Body of pancreas (tissue), 4 donors: ENCODE data around the gene SBF2. TPM values are rescaled to one million over a fixed set of nuclear protein-coding genes. Genes with fewer than 3 reads are reported as not detected.

Experiments
- ATAC-seq: fragments of 150-250 bp; one replicate; pipeline ENCODE4 v1.9.1; 2016
- DNase-seq, 4 donors: peaks; one replicate each; pipeline ENCODE4 v3.0.0-alpha.2; 2019
- H3K27ac ChIP-seq, 4 donors: fragments of 200-600 bp; sonication (generic); 1 replicate in 3 of 4; 2 replicates in 1 of 4; pipeline versions ENCODE4 v1.5.1 to v1.6.1; 2016 to 2019; ENCODE audit warnings: mild to moderate bottlenecking in 1 of 4, mixed read lengths in 1 of 4, moderate library complexity in 1 of 4
- H3K27me3 ChIP-seq, 2 donors: fragments of 200-600 bp; sonication (generic); one replicate each; pipeline ENCODE4 v1.6.0; 2016; ENCODE audit warnings: mild to moderate bottlenecking in 1 of 2
- H3K36me3 ChIP-seq, 2 donors: fragments of 200-600 bp; sonication (generic); replicated peaks in 1 of 2; 2 replicates each; pipeline ENCODE4 v1.5.1; 2016; ENCODE audit warnings: low read depth in 2 of 2; ENCODE audit not compliant: insufficient read depth in 1 of 2
- H3K4me1 ChIP-seq: fragments of 200-600 bp; sonication (generic); one replicate; pipeline ENCODE4 v1.6.0; 2016
- H3K4me3 ChIP-seq, 2 donors: fragments of 200-600 bp; sonication (generic); 1 replicate in 1 of 2; 2 replicates in 1 of 2; pipeline ENCODE4 v1.5.1; 2016 to 2019
- H3K9me3 ChIP-seq, 3 donors: fragments of 200-600 bp; sonication (generic); 1 replicate in 2 of 3; 2 replicates in 1 of 3; pipeline ENCODE4 v1.5.1; 2016
- POLR2A ChIP-seq, 3 donors: fragments of 450-650 bp; IDR thresholded peaks; one replicate each; pipeline ENCODE4 v1.6.1; 2016; ENCODE audit warnings: antibody characterized with exemption in 3 of 3, mild to moderate bottlenecking in 2 of 3
- WGBS, 2 donors: methylation state at CpG; one replicate each; pipeline ENCODE4 v1.1.5; 2017; 5-methylcytosine and 5-hydroxymethylcytosine counted together
- intact Hi-C: fragments of 100-400 bp; cut with DNase I; formaldehyde crosslinking; loops from one replicate; pipeline ENCODE4 v1.15.1; 2023
- total RNA-seq, 2 donors: library from RNA; depleted of rRNA; stranded (reverse); fragments of >200 nt; gene quantifications; one replicate each; pipeline ENCODE4 v1.1.0, GENCODE V29; 2016
- TF ChIP-seq, protein P1 (sequence below), 7 experiments: fragments of 450-650 bp in 4 of 7; fragments of 200-600 bp in 3 of 7; sonication (generic) in 3 of 7; IDR thresholded peaks; one replicate each; pipeline ENCODE4 v1.5.1; 2016 to 2019; ENCODE audit warnings: antibody characterized with exemption in 7 of 7

Gene SBF2
- total RNA-seq, 2 donors from 2014 or later = 23.6 to 38.9 TPM

DNA sequence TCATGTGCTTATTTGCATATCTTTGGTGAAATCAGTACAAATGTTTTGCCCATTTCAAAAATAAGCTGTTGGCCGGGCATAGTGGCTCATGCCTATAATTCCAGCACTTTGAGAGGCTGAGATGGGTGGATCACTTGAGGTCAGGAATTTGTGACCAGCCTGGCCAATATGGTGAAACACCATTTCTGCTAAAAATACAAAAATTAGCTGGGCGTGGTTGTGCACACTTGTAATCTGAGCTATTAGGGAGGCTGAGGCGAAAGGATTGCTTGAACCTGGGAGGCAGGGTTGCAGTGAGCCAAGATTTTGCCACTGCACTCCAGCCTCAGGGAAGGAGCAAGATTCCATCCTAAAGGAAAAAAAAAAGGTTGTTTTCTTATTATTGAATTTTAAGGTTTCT lies 494.1 kb downstream of the SBF2 start:
- intact Hi-C loops = no loop called here
- ATAC-seq (no peak), DNase-seq (no peak)
- H3K36me3 ChIP-seq = no peaks in the 10 kb centered on the region
- H3K9me3 ChIP-seq = no peaks in the 10 kb centered on the region
- no peak overlapping the region for H3K4me3 ChIP-seq
- WGBS, 2 donors = 95 to 96% methylated on average over 3 of the region's 3 CpGs
- no peaks in the 10 kb centered on the region for H3K4me1 ChIP-seq
- no peaks in the 10 kb centered on the region for H3K27me3 ChIP-seq
- no peak overlapping the region for H3K27ac ChIP-seq
- no peak for TF ChIP-seq POLR2A (IDR thresholded peaks at IDR 0.05)
- TF ChIP-seq, protein P1, sequence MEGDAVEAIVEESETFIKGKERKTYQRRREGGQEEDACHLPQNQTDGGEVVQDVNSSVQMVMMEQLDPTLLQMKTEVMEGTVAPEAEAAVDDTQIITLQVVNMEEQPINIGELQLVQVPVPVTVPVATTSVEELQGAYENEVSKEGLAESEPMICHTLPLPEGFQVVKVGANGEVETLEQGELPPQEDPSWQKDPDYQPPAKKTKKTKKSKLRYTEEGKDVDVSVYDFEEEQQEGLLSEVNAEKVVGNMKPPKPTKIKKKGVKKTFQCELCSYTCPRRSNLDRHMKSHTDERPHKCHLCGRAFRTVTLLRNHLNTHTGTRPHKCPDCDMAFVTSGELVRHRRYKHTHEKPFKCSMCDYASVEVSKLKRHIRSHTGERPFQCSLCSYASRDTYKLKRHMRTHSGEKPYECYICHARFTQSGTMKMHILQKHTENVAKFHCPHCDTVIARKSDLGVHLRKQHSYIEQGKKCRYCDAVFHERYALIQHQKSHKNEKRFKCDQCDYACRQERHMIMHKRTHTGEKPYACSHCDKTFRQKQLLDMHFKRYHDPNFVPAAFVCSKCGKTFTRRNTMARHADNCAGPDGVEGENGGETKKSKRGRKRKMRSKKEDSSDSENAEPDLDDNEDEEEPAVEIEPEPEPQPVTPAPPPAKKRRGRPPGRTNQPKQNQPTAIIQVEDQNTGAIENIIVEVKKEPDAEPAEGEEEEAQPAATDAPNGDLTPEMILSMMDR (IDR thresholded peaks at IDR 0.05) = no peak

DNA sequence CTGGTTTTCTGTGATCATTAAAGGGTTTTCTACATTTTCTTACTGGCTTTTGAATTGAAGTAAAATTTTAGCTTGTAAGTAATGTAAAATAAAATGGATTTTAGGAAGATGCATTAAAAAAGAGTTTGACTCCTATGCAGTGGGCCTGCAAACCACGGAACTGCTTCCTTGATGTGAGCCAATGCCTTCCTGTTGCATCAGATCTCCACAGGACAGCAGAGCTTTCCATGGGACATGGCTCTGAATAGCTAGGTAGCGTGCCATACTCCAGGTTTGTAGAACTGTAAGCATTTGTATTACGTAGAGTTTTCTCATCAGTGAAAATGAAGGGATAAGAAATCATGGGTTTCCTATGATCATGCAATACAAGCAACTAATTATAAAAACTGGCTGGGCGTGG lies 496.7 kb downstream of the SBF2 start:
- TF ChIP-seq POLR2A (IDR thresholded peaks at IDR 0.05) = no peak
- TF ChIP-seq, protein P1 (IDR thresholded peaks at IDR 0.05) = no peak
- H3K36me3 ChIP-seq = no peaks in the 10 kb centered on the region
- no peak for ATAC-seq
- WGBS, 2 donors = 86 to 95% methylated on average over 4 of the region's 4 CpGs
- intact Hi-C loops = no loop called here
- no peaks in the 10 kb centered on the region for H3K27me3 ChIP-seq
- H3K9me3 ChIP-seq = no peaks in the 10 kb centered on the region
- DNase-seq = no peak
- H3K4me3 ChIP-seq = no peak overlapping the region
- no peaks in the 10 kb centered on the region for H3K4me1 ChIP-seq
- H3K27ac ChIP-seq = no peak overlapping the region

DNA sequence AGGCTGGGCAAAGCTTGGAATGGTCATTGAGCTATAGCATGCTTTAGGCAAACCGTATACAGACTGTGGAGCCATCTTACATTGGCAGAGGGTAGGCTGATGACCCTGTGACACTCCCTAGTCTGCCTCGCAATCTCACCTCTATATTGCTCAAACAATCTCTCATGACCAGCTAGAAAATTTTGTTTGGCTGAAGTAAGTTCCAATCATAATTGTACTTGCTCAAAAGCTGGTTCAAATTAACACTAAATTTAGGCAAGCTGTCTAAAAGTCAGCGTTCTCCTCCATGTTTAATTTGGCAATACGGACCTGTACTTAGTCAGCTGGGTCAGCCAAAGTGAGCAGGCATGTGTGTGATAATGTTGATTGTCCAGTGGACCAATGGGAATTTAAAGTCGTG lies 497.2 kb downstream of the SBF2 start:
- Histone ChIP-seq H3K27me3 (no peaks in the 10 kb centered on the region), H3K27ac (no peak overlapping the region), H3K4me1 (no peaks in the 10 kb centered on the region), H3K4me3 (no peak overlapping the region), H3K36me3 (no peaks in the 10 kb centered on the region), H3K9me3 (no peaks in the 10 kb centered on the region)
- DNase-seq (no peak), ATAC-seq (no peak)
- intact Hi-C loops = no loop called here
- TF ChIP-seq, protein P1 (IDR thresholded peaks at IDR 0.05) = no peak
- no peak for TF ChIP-seq POLR2A (IDR thresholded peaks at IDR 0.05)
- WGBS, 2 donors = 84 to 86% methylated on average over 5 of the region's 5 CpGs

DNA sequence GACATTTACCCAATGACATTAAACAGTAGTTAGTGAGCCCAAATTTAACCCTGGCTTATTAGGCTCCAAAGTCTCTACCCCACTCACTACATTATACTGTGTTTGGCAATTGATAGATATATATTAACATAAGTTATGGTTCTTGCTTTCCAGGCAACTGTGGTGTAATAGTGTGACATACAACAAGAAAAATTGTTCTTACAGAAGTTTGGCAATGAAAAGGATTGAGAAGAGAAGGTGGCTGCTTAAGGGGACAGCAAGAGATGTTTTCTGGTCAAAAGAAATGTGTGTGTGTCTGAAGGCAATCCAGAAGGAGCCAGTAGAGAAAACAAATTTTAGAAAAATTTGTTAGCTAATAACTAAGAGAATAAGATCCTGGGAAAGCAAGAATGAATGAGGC lies 497.8 kb downstream of the SBF2 start:
- Histone ChIP-seq H3K36me3 (no peaks in the 10 kb centered on the region), H3K27ac (no peak overlapping the region), H3K4me1 (no peaks in the 10 kb centered on the region), H3K27me3 (no peaks in the 10 kb centered on the region), H3K9me3 (no peaks in the 10 kb centered on the region), H3K4me3 (no peak overlapping the region)
- TF ChIP-seq, protein P1 (IDR thresholded peaks at IDR 0.05) = no peak
- no peak for TF ChIP-seq POLR2A (IDR thresholded peaks at IDR 0.05)
- ATAC-seq (no peak), DNase-seq (no peak)
- intact Hi-C loops = no loop called here

DNA sequence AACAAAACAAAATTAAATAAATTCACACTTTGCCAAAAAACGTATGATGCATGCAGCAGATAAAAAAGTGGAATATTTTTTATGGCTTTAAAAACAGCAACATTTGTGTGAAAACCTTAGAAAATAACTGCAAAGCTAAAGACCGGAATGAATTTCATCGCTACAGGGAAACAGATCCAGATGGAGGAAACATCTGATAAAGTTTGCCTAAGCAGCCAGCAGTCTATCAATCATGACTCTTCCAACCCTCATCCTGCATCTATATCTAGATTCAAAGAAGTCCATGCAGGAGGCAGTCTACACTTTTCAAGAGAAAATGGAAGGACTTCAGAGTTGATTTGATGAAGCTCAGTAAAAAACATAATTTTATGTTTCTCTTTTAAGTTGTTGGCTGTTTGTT lies 503.3 kb downstream of the SBF2 start:
- Histone ChIP-seq H3K4me1 (no peaks in the 10 kb centered on the region), H3K9me3 (no peaks in the 10 kb centered on the region), H3K36me3 (no peaks in the 10 kb centered on the region), H3K27me3 (no peaks in the 10 kb centered on the region), H3K27ac (no peak overlapping the region), H3K4me3 (no peak overlapping the region)
- no peak for DNase-seq
- no peak for TF ChIP-seq POLR2A (IDR thresholded peaks at IDR 0.05)
- TF ChIP-seq, protein P1 (IDR thresholded peaks at IDR 0.05) = no peak
- WGBS, 2 donors = 75 to 79% methylated on average over 3 of the region's 3 CpGs
- intact Hi-C loops = no loop called here
- ATAC-seq = no peak
